SK-N-SH treated with all-trans-retinoic acid at 6 μM for 48 hours (cell line): ENCODE measurements around the gene COL23A1.

Source experiments
- ATAC-seq: fragments of 200-7000 bp; cut with Tn5 transposase; 3 replicates; pipeline ENCODE4 v1.9.1; 2020; ENCODE audit warnings: mild to moderate bottlenecking, moderate library complexity
- BACH2 ChIP-seq: fragments of 250-450 bp; sonication (Bioruptor Pico); IDR thresholded peaks from 2 replicates; pipeline ENCODE4 v1.9.0; 2021; ENCODE audit warnings: mild to moderate bottlenecking, borderline replicate concordance
- CSDC2 ChIP-seq: fragments of 250-450 bp; sonication (Bioruptor Pico); IDR thresholded peaks from 2 replicates; pipeline ENCODE4 v1.5.0; 2020; ENCODE audit warnings: mild to moderate bottlenecking, moderate library complexity
- GLIS3 ChIP-seq: fragments of 250-450 bp; sonication (Bioruptor Pico); IDR thresholded peaks from 2 replicates; pipeline ENCODE4 v1.5.0; 2020; ENCODE audit warnings: mild to moderate bottlenecking, moderate library complexity
- PPARA ChIP-seq: fragments of 250-450 bp; sonication (Bioruptor Pico); IDR thresholded peaks from 2 replicates; pipeline ENCODE4 v1.5.0; 2020; ENCODE audit warnings: mild to moderate bottlenecking, borderline replicate concordance
- TCF4 ChIP-seq: fragments of 250-450 bp; sonication (Bioruptor Pico); IDR thresholded peaks from 2 replicates; pipeline ENCODE4 v1.8.0; 2021; ENCODE audit warnings: mild to moderate bottlenecking, moderate library complexity, borderline replicate concordance
- TOX ChIP-seq: fragments of 250-450 bp; sonication (Bioruptor Pico); IDR thresholded peaks from 2 replicates; pipeline ENCODE4 v1.8.0; 2021; ENCODE audit warnings: mild to moderate bottlenecking, moderate library complexity, borderline replicate concordance
- ZC3H10 ChIP-seq: fragments of 250-450 bp; sonication (Bioruptor Pico); IDR thresholded peaks from 2 replicates; pipeline ENCODE4 v1.5.1; 2021; ENCODE audit warnings: mild to moderate bottlenecking, moderate library complexity
- ZFP3 ChIP-seq: fragments of 250-450 bp; sonication (Bioruptor Pico); IDR thresholded peaks from 2 replicates; pipeline ENCODE4 v1.5.0; 2020; ENCODE audit warnings: mild to moderate bottlenecking, moderate library complexity
- ZFP30 ChIP-seq: fragments of 450-650 bp; formaldehyde crosslinking; IDR thresholded peaks from 2 replicates; pipeline ENCODE4 v1.5.0; 2022; ENCODE audit warnings: mild to moderate bottlenecking, moderate library complexity
- ZNF565 ChIP-seq: fragments of 450-650 bp; formaldehyde crosslinking; conservative IDR thresholded peaks from 2 replicates; pipeline ENCODE4 v1.5.0; 2020; ENCODE audit warnings: low read depth, mild to moderate bottlenecking, moderate library complexity
- ZNF70 ChIP-seq: fragments of 450-650 bp; formaldehyde crosslinking; IDR thresholded peaks from 2 replicates; pipeline ENCODE4 v1.5.0; 2020; ENCODE audit warnings: mild to moderate bottlenecking, moderate library complexity
- ZNF8 ChIP-seq: fragments of 450-650 bp; formaldehyde crosslinking; IDR thresholded peaks from 2 replicates; pipeline ENCODE4 v1.5.0; 2020; ENCODE audit warnings: mild to moderate bottlenecking, moderate library complexity
- TF ChIP-seq, protein P1 (sequence below): fragments of 250-450 bp; sonication (Bioruptor Pico); IDR thresholded peaks from 2 replicates; pipeline ENCODE4 v1.5.0; 2020; ENCODE audit warnings: mild to moderate bottlenecking, moderate library complexity
- TF ChIP-seq, protein P2 (sequence below): fragments of 250-450 bp; sonication (Bioruptor Pico); IDR thresholded peaks from 2 replicates; pipeline ENCODE4 v1.8.0; 2020; ENCODE audit warnings: mild to moderate bottlenecking, moderate library complexity, borderline replicate concordance
- TF ChIP-seq, protein P3 (sequence below): fragments of 250-450 bp; sonication (Bioruptor Pico); IDR thresholded peaks from 2 replicates; pipeline ENCODE4 v1.5.1; 2020; ENCODE audit warnings: low read depth, mild to moderate bottlenecking, moderate library complexity

COL23A1 gene

DNA sequence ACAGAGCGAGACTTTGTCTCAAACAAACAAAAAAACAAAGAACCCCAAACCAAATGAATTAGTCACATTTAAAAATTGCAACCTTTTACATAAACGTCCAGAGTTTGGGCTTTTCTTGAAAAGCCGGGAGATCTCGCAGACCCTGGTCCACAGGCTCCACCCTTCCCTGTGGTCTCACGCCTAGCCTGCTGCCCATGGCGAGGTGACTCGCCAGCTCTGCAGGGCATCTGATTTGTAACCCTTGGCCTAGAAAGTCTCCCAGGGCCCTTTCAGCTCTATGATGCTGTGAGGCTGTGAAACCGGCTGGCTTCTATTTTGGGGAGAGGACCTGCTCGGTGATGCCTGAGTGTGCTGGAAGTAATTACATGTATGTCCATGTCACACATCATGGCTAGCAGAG lies 312.8 kb downstream of the COL23A1 start (continued):
- TF ChIP-seq ZNF8 (CRISPR knock-in tag) = no peak
- TF ChIP-seq ZFP3 (CRISPR knock-in tag) = no peak
- TF ChIP-seq, protein P1, sequence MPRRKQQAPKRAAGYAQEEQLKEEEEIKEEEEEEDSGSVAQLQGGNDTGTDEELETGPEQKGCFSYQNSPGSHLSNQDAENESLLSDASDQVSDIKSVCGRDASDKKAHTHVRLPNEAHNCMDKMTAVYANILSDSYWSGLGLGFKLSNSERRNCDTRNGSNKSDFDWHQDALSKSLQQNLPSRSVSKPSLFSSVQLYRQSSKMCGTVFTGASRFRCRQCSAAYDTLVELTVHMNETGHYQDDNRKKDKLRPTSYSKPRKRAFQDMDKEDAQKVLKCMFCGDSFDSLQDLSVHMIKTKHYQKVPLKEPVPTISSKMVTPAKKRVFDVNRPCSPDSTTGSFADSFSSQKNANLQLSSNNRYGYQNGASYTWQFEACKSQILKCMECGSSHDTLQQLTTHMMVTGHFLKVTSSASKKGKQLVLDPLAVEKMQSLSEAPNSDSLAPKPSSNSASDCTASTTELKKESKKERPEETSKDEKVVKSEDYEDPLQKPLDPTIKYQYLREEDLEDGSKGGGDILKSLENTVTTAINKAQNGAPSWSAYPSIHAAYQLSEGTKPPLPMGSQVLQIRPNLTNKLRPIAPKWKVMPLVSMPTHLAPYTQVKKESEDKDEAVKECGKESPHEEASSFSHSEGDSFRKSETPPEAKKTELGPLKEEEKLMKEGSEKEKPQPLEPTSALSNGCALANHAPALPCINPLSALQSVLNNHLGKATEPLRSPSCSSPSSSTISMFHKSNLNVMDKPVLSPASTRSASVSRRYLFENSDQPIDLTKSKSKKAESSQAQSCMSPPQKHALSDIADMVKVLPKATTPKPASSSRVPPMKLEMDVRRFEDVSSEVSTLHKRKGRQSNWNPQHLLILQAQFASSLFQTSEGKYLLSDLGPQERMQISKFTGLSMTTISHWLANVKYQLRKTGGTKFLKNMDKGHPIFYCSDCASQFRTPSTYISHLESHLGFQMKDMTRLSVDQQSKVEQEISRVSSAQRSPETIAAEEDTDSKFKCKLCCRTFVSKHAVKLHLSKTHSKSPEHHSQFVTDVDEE = no peak

DNA sequence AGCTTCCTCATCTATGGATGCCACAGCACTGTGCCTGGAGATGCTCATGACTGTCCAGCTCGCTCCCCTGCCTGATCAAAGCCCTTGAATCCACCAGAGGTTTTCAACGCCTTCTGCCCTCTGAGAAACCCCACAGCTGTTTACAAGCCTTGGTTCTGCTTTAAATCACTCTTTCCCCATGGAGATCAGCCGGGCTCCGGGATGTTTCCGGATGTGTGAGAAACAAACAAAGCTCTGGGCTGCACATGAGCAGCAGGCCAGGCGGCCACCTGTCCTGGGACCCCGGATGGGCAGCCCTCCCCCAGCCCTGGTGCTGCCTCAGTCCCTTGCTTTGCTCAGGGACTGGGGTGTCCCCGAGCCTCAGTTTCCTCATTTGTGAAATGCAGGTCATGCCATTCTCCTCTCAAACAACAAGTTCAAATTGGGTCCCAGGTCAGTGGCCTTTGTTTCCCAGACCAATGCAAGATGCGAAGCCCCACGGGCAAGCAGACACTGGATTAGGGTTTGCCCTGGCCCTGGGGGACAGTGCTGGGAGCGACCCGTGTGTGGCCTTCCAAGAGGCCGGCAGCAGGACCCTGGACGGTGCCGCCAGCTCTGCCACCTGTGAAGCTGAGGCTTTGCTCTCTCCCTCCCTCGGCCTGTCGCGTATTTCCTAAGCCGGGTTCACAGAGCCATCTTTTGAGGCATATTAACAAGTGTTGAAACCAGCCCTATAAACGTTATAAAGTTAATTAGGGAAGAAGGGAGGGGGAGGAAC lies 315.2 kb downstream of the COL23A1 start:
- TF ChIP-seq ZFP30 (CRISPR knock-in tag) = no peak
- no peak for TF ChIP-seq TCF4 (CRISPR knock-in tag)
- TF ChIP-seq TOX (CRISPR knock-in tag) = no peak
- no peak for TF ChIP-seq ZNF70 (CRISPR knock-in tag)
- no peak for TF ChIP-seq GLIS3 (CRISPR knock-in tag)
- TF ChIP-seq, protein P1 = no peak
- TF ChIP-seq BACH2 (CRISPR knock-in tag) = no peak
- no peak for TF ChIP-seq PPARA (CRISPR knock-in tag)
- no peak for TF ChIP-seq CSDC2 (CRISPR knock-in tag)
- TF ChIP-seq ZFP3 (CRISPR knock-in tag) = no peak
- TF ChIP-seq, protein P2, sequence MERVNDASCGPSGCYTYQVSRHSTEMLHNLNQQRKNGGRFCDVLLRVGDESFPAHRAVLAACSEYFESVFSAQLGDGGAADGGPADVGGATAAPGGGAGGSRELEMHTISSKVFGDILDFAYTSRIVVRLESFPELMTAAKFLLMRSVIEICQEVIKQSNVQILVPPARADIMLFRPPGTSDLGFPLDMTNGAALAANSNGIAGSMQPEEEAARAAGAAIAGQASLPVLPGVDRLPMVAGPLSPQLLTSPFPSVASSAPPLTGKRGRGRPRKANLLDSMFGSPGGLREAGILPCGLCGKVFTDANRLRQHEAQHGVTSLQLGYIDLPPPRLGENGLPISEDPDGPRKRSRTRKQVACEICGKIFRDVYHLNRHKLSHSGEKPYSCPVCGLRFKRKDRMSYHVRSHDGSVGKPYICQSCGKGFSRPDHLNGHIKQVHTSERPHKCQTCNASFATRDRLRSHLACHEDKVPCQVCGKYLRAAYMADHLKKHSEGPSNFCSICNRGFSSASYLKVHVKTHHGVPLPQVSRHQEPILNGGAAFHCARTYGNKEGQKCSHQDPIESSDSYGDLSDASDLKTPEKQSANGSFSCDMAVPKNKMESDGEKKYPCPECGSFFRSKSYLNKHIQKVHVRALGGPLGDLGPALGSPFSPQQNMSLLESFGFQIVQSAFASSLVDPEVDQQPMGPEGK (CRISPR knock-in tag) = no peak
- TF ChIP-seq, protein P3, sequence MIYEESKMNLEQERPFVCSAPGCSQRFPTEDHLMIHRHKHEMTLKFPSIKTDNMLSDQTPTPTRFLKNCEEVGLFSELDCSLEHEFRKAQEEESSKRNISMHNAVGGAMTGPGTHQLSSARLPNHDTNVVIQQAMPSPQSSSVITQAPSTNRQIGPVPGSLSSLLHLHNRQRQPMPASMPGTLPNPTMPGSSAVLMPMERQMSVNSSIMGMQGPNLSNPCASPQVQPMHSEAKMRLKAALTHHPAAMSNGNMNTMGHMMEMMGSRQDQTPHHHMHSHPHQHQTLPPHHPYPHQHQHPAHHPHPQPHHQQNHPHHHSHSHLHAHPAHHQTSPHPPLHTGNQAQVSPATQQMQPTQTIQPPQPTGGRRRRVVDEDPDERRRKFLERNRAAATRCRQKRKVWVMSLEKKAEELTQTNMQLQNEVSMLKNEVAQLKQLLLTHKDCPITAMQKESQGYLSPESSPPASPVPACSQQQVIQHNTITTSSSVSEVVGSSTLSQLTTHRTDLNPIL (CRISPR knock-in tag) = no peak
- ATAC-seq = no peak

DNA sequence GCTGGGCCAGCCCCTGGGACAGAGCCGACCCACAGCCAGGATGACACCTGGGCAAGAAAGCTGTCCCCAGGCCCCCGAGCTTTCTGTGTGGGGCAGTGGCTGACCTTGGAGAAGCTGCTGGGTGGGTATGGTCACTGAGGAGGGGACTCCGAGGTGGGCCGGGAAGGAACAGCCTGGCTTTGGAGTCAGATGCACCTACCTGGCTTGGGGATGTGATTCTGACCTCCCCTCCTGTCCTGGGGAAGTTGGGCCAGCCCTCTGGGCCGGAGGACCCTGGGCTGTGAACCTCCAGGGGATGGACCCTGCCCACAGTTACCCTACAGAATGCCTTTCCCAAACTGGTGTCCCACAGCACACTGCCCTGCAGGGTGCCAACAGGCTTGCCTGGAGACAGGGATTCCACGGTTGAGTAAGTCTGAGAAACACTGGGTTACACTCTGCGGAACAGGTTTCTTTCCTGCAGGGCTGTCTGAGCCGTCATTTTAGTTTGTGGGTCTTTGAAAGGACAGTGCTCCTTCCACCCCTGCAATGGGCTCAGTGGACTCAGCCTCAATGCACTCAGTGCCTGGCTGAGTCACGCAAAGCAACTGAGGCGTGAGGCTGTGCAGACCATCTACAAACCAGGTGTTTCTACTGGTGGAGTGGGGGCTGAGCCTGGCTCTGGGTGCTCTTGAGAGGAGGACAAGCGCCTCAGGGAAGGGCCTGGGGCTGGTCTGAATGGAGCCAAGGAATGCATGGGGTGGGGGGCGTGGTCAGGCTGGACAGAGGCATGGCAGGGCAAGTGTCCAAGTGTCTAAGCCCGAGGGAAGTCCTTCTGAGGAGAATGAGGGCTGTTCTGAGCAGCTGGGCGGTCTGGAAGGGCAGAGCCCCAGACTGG lies 316.3 kb downstream of the COL23A1 start:
- no peak for TF ChIP-seq ZNF565 (CRISPR knock-in tag)
- no peak for TF ChIP-seq PPARA (CRISPR knock-in tag)
- TF ChIP-seq, protein P2 (CRISPR knock-in tag) = no peak
- no peak for TF ChIP-seq ZC3H10 (CRISPR knock-in tag)
- ATAC-seq = no peak
